LoVo (cell line): Measurements from ENCODE around the gene RALB.
"Not testable (repeated sequence)": the region's sequence is repeated elsewhere in the genome, so short reads cannot be mapped to it uniquely, and the experiment has no call there.

Experiments
- DNase-seq: peaks from one replicate; pipeline ENCODE4 v3.0.0-alpha.2; 2016; ENCODE audit warnings: low spot score

RALB gene

GRCh38 chr2:120243875-120244553 is 8.6 kb upstream of the RALB start:
- no peak for DNase-seq

GRCh38 chr2:120244656-120245519 is 7.8 kb upstream of the RALB start:
- no peak for DNase-seq

- peak; percentile 84 for DNase-seq
Observed at GRCh38 chr2:120245520-120246332, 6.9 kb upstream of the RALB start.

GRCh38 chr2:120246546-120247300 is 5.9 kb upstream of the RALB start:
- DNase-seq = no peak

- no peak for DNase-seq
Observed at GRCh38 chr2:120247851-120248250, 4.8 kb upstream of the RALB start.

GRCh38 chr2:120250640-120251039 is 2.0 kb upstream of the RALB start:
- no peak for DNase-seq

- DNase-seq = no peak
Observed at GRCh38 chr2:120251078-120251477, 1.6 kb upstream of the RALB start.

GRCh38 chr2:120251880-120252224 is 800 bp upstream of the RALB start:
- DNase-seq = no peak

- DNase-seq = peak; percentile 70
Observed at GRCh38 chr2:120253021-120253882, 600 bp downstream of the RALB start.

GRCh38 chr2:120254178-120254577 is 1.5 kb downstream of the RALB start:
- no peak for DNase-seq

- no peak for DNase-seq
Observed at GRCh38 chr2:120255071-120255470, 2.4 kb downstream of the RALB start.

- DNase-seq = no peak
Observed at GRCh38 chr2:120255986-120256650, 3.5 kb downstream of the RALB start.

- DNase-seq = no peak
Observed at GRCh38 chr2:120256651-120257000, 4.0 kb downstream of the RALB start.

- DNase-seq = no peak
Observed at GRCh38 chr2:120257522-120257921, 4.9 kb downstream of the RALB start.

- no peak for DNase-seq
Observed at GRCh38 chr2:120258196-120258595, 5.5 kb downstream of the RALB start.

- DNase-seq = not testable (repeated sequence)
Observed at GRCh38 chr2:120259939-120260338, 7.3 kb downstream of the RALB start.

- no peak for DNase-seq
Observed at GRCh38 chr2:120260736-120261135, 8.1 kb downstream of the RALB start.

- DNase-seq = no peak
Observed at GRCh38 chr2:120261387-120262006, 8.8 kb downstream of the RALB start.

- DNase-seq = no peak
Observed at GRCh38 chr2:120262150-120262549, 9.5 kb downstream of the RALB start.
